SU-DHL-6 (cell line): ENCODE measurements around the gene VDR.

Experiments used
- CTCF ChIP-seq: fragments of 200-600 bp; sonication (generic); IDR thresholded peaks from one replicate; pipeline ENCODE4 v1.5.1; 2017; ENCODE audit warnings: antibody characterized with exemption, mild to moderate bottlenecking, low read length, moderate library complexity; ENCODE audit not compliant: insufficient read depth, poor library complexity, severe bottlenecking
- EZH2phosphoT487 ChIP-seq: fragments of 200-600 bp; sonication (generic), shearing (Covaris generic); conservative IDR thresholded peaks from 2 replicates; pipeline ENCODE4 v1.6.1; 2018; ENCODE audit warnings: mild to moderate bottlenecking, antibody characterized with exemption, low read length, moderate library complexity, mixed read lengths

- no peak for TF ChIP-seq CTCF
- TF ChIP-seq EZH2phosphoT487 = no peak
These were observed 21.8 kb downstream of the VDR start for GRCh38 chr12:47882781-47883546.
